GM19395 (cell line): Measurements from ENCODE around the gene FAM131B.

Source experiments
- ATAC-seq: cut with Tn5 transposase; IDR thresholded peaks from one replicate; pipeline ENCODE4 v1.9.1; 2021; ENCODE audit warnings: mild to moderate bottlenecking, moderate library complexity; ENCODE audit not compliant: unreplicated experiment

FAM131B gene

DNA sequence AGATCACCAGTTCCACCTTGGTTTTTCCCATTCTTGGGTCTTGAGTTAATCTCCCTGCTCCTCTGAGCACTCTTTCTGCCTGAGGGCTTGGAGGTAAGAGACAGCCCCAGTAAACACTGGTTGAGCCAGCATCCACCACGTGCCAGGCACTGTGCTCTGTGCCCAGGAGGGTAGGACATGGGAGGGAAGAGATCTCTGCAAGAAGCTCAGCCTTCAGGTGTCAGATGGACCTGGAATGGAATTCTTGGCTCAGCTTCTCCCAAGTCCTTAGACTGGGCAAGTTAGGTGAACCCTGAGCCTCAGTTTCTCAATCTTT lies 21.1 kb upstream of the FAM131B start:
- ATAC-seq, result no peak

DNA sequence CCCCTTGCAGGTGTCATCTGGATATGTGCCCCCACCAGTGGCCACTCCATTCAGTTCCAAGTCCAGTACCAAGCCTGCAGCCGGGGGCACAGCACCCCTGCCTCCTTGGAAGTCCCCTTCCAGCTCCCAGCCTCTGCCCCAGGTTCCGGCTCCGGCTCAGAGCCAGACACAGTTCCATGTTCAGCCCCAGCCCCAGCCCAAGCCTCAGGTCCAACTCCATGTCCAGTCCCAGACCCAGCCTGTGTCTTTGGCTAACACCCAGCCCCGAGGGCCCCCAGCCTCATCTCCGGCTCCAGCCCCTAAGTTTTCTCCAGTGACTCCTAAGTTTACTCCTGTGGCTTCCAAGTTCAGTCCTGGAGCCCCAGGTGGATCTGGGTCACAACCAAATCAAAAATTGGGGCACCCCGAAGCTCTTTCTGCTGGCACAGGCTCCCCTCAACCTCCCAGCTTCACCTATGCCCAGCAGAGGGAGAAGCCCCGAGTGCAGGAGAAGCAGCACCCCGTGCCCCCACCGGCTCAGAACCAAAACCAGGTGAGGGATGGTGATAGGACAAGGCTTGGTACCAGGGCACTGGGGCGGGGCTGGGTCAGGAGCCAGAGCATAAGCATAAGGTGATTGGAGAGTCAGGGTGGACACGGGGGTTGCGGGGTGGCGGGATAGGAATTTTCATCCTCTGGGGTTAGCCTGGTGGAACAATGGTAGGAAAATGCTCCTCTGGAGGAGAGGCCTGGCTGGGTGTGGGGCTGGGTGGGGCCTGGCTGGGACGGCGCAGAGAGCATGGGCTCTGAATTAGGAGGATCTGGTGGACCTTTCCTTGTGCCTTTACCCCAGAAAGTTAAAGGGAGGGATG lies 20.5 kb upstream of the FAM131B start:
- no peak for ATAC-seq

DNA sequence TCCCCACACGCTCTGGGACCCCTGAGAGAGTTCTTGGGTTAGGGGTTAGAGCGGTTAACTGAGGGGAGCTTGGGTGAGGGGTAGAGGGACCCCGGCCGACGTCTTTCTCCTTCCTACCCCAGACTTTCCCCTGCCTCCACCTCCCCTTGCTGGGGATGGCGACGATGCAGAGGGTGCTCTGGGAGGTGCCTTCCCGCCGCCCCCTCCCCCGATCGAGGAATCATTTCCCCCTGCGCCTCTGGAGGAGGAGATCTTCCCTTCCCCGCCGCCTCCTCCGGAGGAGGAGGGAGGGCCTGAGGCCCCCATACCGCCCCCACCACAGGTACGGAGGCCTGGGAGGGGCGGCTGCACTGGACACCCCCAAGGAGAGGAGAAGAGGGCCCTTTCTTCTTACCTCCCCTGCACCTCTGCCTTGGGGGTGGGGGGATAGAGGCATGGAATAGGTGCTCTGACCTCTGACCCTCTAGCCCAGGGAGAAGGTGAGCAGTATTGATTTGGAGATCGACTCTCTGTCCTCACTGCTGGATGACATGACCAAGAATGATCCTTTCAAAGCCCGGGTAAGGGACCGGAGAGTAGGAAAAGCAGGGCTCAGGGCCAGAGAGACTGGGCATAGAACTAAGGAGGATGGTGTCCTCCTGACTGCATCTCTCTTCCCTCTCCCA lies 19.7 kb upstream of the FAM131B start:
- ATAC-seq, result no peak

DNA sequence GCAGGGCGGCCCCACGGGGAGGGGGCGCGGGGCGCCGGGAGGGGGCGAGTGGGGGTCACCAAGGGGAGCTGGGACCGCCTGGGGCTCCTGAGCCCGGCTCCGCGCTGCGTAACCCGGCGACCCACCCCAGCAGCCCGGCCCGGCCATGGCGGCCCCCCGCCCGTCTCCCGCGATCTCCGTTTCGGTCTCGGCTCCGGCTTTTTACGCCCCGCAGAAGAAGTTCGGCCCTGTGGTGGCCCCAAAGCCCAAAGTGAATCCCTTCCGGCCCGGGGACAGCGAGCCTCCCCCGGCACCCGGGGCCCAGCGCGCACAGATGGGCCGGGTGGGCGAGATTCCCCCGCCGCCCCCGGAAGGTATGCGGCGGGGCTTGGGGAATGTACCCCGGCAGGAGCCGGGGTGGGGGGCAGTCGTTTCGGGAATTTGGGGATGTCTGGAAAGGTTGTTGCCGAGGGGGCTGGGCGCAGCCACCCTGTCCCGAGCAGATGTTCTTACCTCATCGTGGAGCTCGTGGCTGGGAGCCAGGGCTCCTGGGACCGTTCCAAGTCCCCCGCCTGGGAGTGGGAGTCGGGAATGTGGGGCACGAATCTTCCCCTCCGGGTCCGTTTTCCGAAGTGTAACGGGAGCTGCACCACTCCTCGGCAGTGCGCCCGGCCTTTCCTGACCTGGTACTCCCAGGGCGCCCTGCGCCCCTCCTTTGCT lies 19.1 kb upstream of the FAM131B start:
- ATAC-seq, result peak; percentile 14

- peak; percentile 79 for ATAC-seq
These were observed 18.3 kb upstream of the FAM131B start, which contains the start of gene ZYX for GRCh38 chr7:143380646-143381426. Gene ZYX (plus strand): TSS chr7:143381345. CDS start chr7:143381572, 227 bp downstream.

GRCh38 chr7:143380260-143380645 lies 17.7 kb upstream of the FAM131B start:
- peak; percentile 69 for ATAC-seq

DNA sequence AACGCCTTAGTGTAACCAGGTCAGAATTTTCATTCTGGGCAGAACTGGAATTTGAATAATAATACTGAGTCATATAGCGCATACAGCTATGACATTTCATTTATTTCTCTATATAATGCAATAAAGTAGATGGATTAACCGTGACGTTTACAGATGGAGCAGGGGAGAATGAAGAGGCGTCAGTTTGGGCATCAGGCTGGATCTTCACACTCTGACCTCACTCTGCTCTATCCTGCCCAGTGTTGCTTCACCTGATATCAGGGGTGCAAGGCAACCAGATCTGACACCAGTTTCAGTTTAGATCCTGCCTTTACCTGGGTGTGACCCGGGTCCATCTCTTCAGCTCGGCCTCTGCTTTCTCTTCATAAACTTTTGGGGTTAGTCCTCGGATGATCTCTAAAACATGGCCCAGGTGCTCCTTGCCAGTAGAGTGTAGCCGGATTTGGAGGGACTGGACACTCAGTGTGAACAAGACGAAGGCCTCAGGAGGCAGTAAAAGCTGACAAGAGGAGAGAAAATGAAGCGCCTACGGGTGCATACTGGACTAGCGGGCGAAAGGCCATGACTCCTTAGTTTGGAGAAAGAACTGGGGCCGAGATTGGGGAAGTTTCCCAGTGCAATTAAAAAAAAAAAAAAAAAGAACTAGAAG lies 17.2 kb upstream of the FAM131B start:
- peak; percentile 10 for ATAC-seq

DNA sequence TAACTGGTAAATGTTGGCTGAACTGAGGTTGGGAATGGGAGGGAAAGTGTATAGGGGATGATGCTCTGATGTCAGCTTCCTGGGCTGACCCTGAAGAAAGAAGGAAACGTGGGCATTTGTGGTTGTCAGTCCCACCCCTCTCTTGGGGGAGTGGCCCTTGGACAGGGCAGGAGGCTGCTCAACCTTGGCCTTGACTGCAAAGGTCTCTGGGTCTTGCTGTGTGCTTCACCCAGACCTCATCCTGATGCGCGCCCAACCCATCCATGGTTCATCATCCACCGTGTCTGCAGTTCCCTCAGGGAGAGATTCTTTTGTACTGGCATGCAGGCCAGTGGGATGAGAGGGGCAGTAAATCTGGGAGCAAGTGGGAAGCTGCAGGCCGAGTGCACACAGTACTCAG lies 13.9 kb upstream of the FAM131B start:
- no peak for ATAC-seq

DNA sequence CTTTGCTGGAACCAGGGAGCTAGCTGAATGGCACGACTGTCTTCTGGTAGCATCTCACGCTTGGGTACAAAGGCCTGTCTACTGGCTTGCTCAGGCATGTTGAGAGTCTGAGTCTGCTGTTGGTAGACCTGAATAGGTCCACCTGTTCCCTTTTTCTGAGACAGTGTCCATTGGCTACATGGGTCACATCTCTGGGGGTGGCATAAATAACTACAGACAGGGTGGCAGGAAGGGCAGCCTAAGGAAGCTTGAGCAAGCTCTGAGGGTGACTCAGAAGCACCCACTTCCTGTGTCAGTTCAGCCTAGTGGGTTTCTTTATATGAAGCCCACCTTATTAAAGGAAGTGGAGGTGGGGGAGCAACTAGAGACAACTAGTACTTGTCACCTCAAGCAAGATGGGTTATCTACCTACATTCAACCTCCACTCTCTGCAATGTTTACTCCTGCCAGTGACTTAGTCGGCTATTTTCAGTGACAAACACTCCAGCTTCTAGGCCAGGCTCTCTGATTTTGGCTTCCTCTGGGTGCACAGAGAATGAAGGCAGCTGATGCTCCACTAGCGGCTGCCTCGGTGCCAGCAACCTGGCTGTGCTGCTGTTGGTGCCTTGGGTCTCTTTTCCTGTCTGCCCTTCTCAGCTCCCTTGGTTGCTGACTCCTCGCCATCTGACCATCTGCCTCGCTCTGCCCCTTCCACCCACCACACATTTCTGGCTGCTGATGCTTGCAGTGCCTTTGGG lies 13.0 kb upstream of the FAM131B start:
- ATAC-seq, result no peak

- ATAC-seq, result no peak
These were observed 12.0 kb upstream of the FAM131B start for GRCh38 chr7:143374561-143374960.

DNA sequence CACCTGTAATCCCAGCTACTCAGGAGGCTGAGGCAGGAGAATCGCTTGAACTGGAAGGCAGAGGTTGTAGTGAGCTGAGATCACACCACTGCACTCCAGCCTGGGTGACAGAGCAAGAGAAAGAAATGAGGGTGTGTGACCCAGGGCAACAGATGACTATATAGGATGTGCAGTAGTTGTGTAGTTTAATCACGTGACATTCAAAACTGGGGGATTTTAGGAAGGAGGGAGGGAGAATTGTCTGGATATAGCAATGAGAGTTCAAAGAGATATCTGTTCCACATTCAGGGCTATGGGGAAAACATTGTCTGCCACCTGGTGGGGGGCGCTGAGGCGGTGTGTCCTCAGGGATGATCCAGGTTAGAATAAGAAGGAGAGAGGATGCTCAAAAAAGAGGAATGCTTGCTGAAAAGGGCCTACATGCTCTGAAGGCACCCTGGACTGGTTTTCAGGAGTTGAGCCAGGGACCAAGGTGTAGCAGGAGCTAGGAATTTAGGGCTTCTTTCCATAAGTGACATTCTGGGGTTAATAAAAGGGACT lies 10.8 kb upstream of the FAM131B start:
- no peak for ATAC-seq

- no peak for ATAC-seq
These were observed 9.6 kb upstream of the FAM131B start for GRCh38 chr7:143372070-143372469.

- no peak for ATAC-seq
These were observed 7.5 kb upstream of the FAM131B start for GRCh38 chr7:143369678-143370651.

- ATAC-seq, result no peak
These were observed 5.9 kb upstream of the FAM131B start for GRCh38 chr7:143368387-143368786.

- no peak for ATAC-seq
These were observed 5.5 kb upstream of the FAM131B start for GRCh38 chr7:143367972-143368371.

DNA sequence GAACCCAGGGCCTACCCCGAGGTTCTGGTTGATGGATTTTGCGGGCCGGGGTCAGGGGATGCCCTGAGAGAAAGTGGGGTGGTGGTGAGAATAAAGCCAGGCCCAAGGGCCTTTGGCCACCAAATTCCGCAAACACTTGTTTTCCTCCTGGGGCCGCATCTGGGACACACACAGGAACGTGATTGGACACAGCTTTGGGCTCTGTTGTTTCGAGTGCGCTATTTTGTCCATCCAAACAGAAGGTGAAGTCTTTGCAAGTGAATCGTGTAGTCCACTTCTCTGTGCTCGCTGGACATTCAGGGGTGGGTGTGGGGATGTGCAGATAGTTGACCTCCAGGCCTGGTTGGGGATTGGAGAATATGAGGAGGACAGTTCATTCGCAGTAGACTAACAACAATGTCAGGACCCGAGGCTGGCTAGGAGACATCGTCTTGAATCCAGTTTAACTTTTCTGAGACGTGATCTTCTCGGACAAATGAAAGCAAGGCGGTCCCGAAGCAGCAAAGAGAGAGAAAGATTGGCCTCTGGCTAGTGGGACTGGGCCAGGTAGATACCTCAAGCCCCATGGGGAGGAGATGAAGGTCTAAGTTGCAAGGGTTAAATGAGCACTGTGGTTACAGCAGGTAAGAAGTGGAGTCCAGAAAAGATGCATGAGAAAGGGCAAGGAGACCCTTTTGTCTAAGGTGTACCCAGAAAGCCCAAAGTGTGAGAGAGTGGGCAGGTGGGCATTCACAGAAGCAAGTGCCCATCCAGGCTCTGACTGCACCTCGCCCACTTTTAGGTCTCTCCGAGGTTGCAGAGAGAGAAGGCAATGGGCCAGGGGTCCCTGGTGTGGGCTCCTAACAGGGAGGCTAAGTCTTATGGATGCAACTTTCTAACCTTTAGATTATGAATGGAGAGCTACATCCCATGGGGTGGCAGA lies 764 bp upstream of the FAM131B start:
- ATAC-seq, result no peak

DNA sequence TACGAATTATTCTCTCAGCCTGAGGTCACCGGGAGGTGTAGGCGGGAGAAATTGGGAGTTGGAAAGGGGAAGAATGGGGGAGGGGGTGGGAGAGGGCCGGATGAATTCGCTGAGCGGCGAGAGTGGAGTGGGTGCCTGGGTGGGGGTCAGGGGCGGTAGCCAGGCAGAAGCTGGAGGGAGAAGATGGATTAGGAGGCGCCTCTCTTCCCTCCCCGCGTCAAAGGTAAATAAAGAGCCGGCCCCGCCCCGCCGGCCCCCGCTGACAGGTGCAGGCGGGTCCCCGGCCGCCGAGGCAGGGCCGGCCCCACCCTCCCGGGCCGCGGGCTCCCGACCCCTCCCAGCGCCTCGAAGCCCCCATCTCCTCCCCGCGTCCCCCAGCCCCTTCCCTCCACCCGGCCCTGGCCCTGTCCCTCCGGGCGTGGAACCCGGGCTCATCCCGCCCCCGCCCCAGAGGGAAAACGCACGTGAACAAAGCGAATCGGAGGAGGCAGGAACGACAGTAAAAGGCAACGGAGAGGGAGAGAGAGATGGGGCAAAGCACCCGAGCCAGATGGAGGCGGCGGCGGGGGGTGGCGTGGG lies 872 bp downstream of the FAM131B start:
- no peak for ATAC-seq
